Kasumi-1 (cell line): ENCODE measurements around the gene TCF7L1.
"Not testable (repeated sequence)": the region's sequence is repeated elsewhere in the genome, so short reads cannot be mapped to it uniquely, and the experiment has no call there.

Experiments used
- DNase-seq, 2 experiments: peaks; one replicate each; lab custom pipeline; 2025; lab: John Stamatoyannopoulos, UW

TCF7L1 gene

GRCh38 chr2:85184990-85185389 is 51.8 kb downstream of the TCF7L1 start:
- no peak for DNase-seq

GRCh38 chr2:85185431-85185940 is 52.3 kb downstream of the TCF7L1 start:
- DNase-seq = no peak

- no peak for DNase-seq
These were observed 53.9 kb downstream of the TCF7L1 start for GRCh38 chr2:85187069-85187468.

GRCh38 chr2:85188852-85189251 is 55.7 kb downstream of the TCF7L1 start:
- DNase-seq = no peak

GRCh38 chr2:85189606-85190270 is 56.5 kb downstream of the TCF7L1 start:
- no peak for DNase-seq

- DNase-seq = no peak
These were observed 58.0 kb downstream of the TCF7L1 start for GRCh38 chr2:85191157-85191556.

- DNase-seq = no peak
These were observed 61.7 kb downstream of the TCF7L1 start for GRCh38 chr2:85194780-85195480.

- no peak for DNase-seq
These were observed 62.8 kb downstream of the TCF7L1 start for GRCh38 chr2:85195956-85196355.

- DNase-seq = no peak
These were observed 66.5 kb downstream of the TCF7L1 start for GRCh38 chr2:85199698-85200097.

GRCh38 chr2:85209887-85210286 is 76.7 kb downstream of the TCF7L1 start:
- no peak for DNase-seq

- DNase-seq = no peak
These were observed 77.3 kb downstream of the TCF7L1 start for GRCh38 chr2:85210511-85210910.

- DNase-seq = not testable (repeated sequence)
These were observed 78.4 kb downstream of the TCF7L1 start for GRCh38 chr2:85211606-85212005.

- no peak for DNase-seq
These were observed 79.6 kb downstream of the TCF7L1 start for GRCh38 chr2:85212841-85213240.

GRCh38 chr2:85213404-85213803 is 80.2 kb downstream of the TCF7L1 start:
- no peak for DNase-seq

- DNase-seq = no peak
These were observed 80.8 kb downstream of the TCF7L1 start for GRCh38 chr2:85213901-85214512.

- DNase-seq = no peak
These were observed 81.9 kb downstream of the TCF7L1 start for GRCh38 chr2:85215081-85215447.

- DNase-seq = no peak
These were observed 82.5 kb downstream of the TCF7L1 start for GRCh38 chr2:85215448-85216401.

GRCh38 chr2:85216927-85217326 is 83.7 kb downstream of the TCF7L1 start:
- DNase-seq = no peak

- DNase-seq = no peak
These were observed 88.0 kb downstream of the TCF7L1 start for GRCh38 chr2:85221067-85221691.

- no peak for DNase-seq
These were observed 89.6 kb downstream of the TCF7L1 start for GRCh38 chr2:85222792-85223191.

- DNase-seq = no peak
These were observed 93.6 kb downstream of the TCF7L1 start for GRCh38 chr2:85226783-85227182.
